Mucosa of descending colon (tissue), 3 donors: ENCODE measurements around the gene PSTPIP1. TPM values are rescaled to one million over a fixed set of nuclear protein-coding genes. Genes with fewer than 3 reads are reported as not detected.

ENCODE experiments used
- ATAC-seq: fragments of 200-7000 bp; cut with Tn5 transposase; one replicate; pipeline ENCODE4 v1.9.1; 2020; ENCODE audit warnings: mild to moderate bottlenecking, moderate library complexity
- DNase-seq, 3 donors: peaks; one replicate each; pipeline ENCODE4 v3.0.0-alpha.2; 2020
- H3K36me3 ChIP-seq: fragments of 200-600 bp; one replicate; pipeline ENCODE4 v1.8.0; 2021; ENCODE audit warnings: low read depth, mild to moderate bottlenecking
- H3K4me1 ChIP-seq: fragments of 200-600 bp; one replicate; pipeline ENCODE4 v1.8.0; 2021; ENCODE audit warnings: low read depth, mild to moderate bottlenecking
- H3K4me3 ChIP-seq: fragments of 200-600 bp; one replicate; pipeline ENCODE4 v1.8.0; 2021; ENCODE audit warnings: mild to moderate bottlenecking
- H3K9me3 ChIP-seq: fragments of 200-600 bp; one replicate; pipeline ENCODE4 v1.8.0; 2021; ENCODE audit warnings: mild to moderate bottlenecking
- intact Hi-C, 2 donors: fragments of 100-400 bp; cut with DNase I in 1 of 2; cut with micrococcal nuclease in 1 of 2; formaldehyde crosslinking; loops; one replicate each; pipeline versions ENCODE4 v1.11.0 to v1.11.1; 2022; cut with DNase I, micrococcal nuclease
- total RNA-seq, 3 donors: library from RNA; stranded (reverse); fragmentation: NEBNext Ultra II Directional in 2 of 3; extraction: Animal tissue kit (Norgen Biotek cat#: 25700) in 2 of 3; gene quantifications; one replicate each; pipeline versions ENCODE4 v1.2.1 to v1.2.4, GENCODE V29; 2021 to 2023
- TF ChIP-seq, protein P1 (sequence below): fragments of 200-600 bp; IDR thresholded peaks from one replicate; pipeline ENCODE4 v1.8.0; 2022; ENCODE audit warnings: antibody characterized with exemption, mild to moderate bottlenecking
- donor health status: DM: no; HTN: no; CAD: no; lungs with moderate emphysema.
- donor health status: DM: no; HTN: no; CAD: no.
- donor health status: DM: no; HTN: yes; CAD: no.

PSTPIP1 gene
- total RNA-seq, 3 donors from 2014 or later = 4.4 to 8.2 (median 6.3) TPM

DNA sequence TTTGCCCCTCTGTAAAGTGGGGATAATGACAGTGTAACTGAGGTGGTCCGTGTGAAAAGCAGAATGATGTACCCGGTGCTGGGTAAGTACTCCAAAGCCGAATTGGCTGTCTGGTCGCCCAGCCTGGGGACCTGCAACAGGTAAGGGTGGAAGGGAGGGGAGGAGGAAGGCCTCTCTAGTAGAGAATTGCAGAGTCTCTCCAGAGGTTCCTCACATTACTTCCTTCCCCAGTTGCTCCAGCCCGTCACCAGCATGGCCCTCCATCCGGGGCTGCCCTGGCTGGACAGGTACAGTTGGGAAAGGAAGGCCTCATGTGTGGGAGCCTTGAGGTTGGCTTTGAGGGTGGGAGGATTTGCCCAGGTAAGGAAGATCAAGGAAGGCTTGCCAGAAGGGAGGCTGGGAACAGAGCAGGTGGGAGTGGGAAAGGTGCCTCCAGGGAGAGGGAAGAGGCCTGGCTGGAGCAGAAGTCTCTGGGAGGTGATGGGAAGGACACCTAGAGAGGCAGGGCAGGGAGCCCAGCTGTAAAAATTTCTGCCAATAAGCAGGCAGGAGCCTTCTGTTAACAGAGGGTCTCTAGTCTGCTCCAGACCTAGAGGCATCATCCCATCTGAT is 1.7 kb upstream of the PSTPIP1 start:
- Histone ChIP-seq H3K36me3 (no peaks in the 10 kb centered on the region), H3K4me3 (no peak overlapping the region), H3K4me1 (no peaks in the 10 kb centered on the region), H3K9me3 (no peaks in the 10 kb centered on the region)
- TF ChIP-seq, protein P1, sequence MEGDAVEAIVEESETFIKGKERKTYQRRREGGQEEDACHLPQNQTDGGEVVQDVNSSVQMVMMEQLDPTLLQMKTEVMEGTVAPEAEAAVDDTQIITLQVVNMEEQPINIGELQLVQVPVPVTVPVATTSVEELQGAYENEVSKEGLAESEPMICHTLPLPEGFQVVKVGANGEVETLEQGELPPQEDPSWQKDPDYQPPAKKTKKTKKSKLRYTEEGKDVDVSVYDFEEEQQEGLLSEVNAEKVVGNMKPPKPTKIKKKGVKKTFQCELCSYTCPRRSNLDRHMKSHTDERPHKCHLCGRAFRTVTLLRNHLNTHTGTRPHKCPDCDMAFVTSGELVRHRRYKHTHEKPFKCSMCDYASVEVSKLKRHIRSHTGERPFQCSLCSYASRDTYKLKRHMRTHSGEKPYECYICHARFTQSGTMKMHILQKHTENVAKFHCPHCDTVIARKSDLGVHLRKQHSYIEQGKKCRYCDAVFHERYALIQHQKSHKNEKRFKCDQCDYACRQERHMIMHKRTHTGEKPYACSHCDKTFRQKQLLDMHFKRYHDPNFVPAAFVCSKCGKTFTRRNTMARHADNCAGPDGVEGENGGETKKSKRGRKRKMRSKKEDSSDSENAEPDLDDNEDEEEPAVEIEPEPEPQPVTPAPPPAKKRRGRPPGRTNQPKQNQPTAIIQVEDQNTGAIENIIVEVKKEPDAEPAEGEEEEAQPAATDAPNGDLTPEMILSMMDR = no peak
- ATAC-seq = no peak
- intact Hi-C loops = no loop called here
- DNase-seq = peak in 1 of 3 donors; percentile 43

DNA sequence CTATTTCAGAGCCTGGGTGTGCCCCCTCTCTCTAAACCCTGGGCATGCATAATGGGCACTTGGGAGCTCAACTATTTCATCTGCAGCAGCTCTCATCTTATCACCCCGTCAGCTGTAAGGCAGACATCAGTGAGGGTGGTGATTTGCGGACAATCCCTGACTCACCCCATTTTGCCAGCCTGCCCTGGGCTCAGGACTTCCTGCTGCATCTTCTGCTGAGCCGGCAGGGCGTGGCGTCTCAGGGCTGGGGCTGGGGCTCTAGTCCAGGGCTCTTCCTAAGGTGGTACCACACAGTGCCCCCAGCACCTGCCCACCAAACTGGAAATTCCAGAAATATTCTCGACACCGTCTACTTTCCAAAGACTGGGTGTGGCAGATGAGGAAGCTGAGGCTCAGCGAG is 925 bp upstream of the PSTPIP1 start:
- Histone ChIP-seq H3K9me3 (no peaks in the 10 kb centered on the region), H3K4me3 (no peak overlapping the region), H3K36me3 (no peaks in the 10 kb centered on the region), H3K4me1 (no peaks in the 10 kb centered on the region)
- ATAC-seq = peak; percentile 51
- intact Hi-C loops = no loop called here
- peak in 2 of 3 donors; percentile 51 to 84 for DNase-seq
- TF ChIP-seq, protein P1 = no peak

DNA sequence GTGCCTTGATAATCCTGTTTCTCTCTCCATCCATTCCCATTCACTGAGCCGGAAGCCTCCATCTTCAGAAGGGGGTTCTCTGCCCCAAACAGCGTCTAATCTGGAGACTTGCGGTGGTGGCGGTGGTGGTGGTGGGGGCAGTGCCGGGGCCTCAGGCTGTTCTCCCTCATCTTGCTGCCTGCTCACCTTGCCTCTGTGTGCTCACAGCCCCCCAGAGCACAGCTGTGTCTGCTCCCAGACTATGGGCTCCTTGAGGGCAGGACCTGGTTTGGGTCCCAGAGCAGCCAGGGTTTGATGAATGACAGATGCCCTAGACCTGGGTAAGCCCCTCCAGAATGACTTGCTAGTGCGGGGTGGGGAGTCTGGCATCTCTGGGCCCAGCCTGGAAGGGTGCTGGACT is 430 bp upstream of the PSTPIP1 start:
- DNase-seq (no peak), ATAC-seq (no peak)
- TF ChIP-seq, protein P1 = no peak
- no peaks in the 10 kb centered on the region for H3K9me3 ChIP-seq
- intact Hi-C loops = no loop called here
- no peaks in the 10 kb centered on the region for H3K36me3 ChIP-seq
- H3K4me1 ChIP-seq = no peaks in the 10 kb centered on the region
- no peak overlapping the region for H3K4me3 ChIP-seq

DNA sequence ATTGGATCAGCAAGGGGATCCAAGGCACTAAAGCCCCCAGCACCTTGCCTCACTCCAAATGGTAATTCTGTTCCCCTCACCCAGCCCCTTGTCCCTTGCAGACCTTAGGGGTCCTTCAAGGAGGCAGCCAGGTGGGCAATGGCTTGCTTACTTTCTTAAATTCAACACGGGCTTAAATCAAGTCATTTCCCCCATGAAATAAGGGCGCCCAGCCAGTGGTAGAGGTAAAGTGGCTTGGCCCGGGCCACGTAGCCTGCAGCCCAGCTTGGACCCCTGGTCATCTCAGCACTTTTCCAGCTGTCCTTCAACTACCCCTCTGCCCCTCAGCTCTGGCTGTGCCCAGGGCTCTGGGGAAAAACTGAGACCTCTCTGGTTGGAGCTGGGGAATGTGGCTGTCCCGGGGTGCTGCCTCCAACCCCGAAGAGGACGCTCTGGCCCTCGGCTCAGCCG is 1.2 kb downstream of the PSTPIP1 start:
- H3K36me3 ChIP-seq = no peaks in the 10 kb centered on the region
- H3K4me1 ChIP-seq = no peaks in the 10 kb centered on the region
- intact Hi-C loops = no loop called here
- ATAC-seq (no peak), DNase-seq (no peak)
- no peaks in the 10 kb centered on the region for H3K9me3 ChIP-seq
- TF ChIP-seq, protein P1 = no peak
- no peak overlapping the region for H3K4me3 ChIP-seq

DNA sequence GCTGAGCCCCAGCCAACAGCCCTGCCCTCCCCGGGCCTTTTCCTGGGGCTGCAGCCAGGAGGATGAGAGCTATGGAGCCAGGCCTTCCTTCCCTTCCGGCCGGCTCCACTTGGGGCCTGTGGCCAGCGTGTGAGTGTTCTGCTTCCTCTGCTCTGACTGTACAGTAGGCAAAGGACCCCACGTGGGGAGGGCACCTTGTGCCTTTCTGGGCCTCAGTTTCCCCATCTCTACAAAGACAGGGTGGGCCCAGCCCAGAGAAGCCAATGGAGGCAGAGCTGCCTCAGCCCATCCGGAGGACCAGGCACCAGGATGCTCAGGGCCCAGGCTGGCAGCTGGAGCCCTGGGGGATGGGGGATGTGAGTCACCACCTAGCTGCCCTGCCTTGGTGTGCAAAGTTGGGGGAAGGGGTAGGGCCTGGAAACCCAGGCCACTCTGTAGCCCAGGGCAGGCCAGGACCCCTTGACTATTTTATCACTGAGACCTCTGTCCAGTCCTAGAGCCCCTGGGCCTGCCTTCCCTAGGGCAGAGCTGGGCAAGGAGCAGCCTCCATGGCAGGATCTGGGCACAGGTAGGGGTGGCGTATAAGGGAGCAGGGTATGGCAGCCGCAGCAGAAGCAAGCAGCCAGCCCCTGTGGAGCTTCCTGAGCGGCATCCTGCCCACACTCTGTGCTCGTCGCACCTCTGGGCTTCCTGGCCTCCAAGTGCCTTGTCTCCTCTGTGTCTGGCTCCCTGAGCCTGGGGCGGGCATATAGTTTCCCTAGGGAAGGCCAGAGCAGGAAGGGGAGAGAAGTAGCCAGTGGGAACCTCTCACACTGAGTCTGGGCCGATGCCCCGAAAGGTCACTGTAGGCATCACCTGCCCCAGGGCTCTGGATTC is 1.8 kb downstream of the PSTPIP1 start:
- intact Hi-C loops = no loop called here
- DNase-seq (peak in 1 of 3 donors; percentile 71), ATAC-seq (peak; percentile 49)
- TF ChIP-seq, protein P1 = no peak
- Histone ChIP-seq H3K4me3 (no peak overlapping the region), H3K4me1 (no peaks in the 10 kb centered on the region), H3K9me3 (no peaks in the 10 kb centered on the region), H3K36me3 (no peaks in the 10 kb centered on the region)
